Measurements from ENCODE around the gene EDC3.

- TF ChIP-seq EP300 (IDR thresholded peaks at IDR 0.05): no peak
- TF ChIP-seq POLR2AphosphoS5 (IDR thresholded peaks at IDR 0.05): no peak
These were observed 106.0 kb downstream of the EDC3 start for GRCh38 chr15:74589826-74590225.
